Astrocyte (in vitro differentiated cells and primary cell): ENCODE data around the gene ZBTB16.

Source experiments
- CTCF ChIP-seq: IDR thresholded peaks from 2 replicates; pipeline ENCODE4 v1.5.1; 2011; ENCODE audit warnings: low read depth, mild to moderate bottlenecking, inconsistent platforms, low read length, moderate library complexity; ENCODE audit not compliant: insufficient read depth
- EZH2 ChIP-seq: IDR thresholded peaks from 2 replicates; pipeline ENCODE4 v1.6.1; 2012; ENCODE audit warnings: mild to moderate bottlenecking, low read length, inconsistent platforms; ENCODE audit not compliant: insufficient read depth

DNA sequence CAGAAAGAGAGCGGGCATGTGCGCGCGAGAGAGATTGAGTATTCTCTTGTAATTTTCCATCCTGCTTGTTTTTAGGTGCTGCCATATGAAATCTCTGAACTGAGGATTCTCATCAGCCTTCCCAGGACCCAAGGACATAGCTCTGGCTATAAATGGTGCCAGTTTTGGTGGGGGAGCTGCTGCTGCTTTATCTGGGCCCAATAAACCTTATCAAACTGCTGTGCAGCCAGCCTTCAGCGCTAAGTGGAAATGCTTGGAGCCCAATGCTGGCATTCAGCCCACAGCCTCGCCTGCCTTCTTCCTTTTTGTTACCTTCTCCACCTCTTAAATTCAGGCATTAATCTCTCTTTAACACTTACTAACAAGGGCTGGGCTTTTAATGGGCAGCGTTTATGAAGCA, 2.4 kb upstream of the ZBTB16 start:
- TF ChIP-seq CTCF (no peak), EZH2 (no peak)
